Stimulated activated naive CD8-positive, alpha-beta T cell treated with anti-CD3 and anti-CD28 coated beads, Interleukin-15, Interleukin-2, amounts not matched to agents 100 ng/mL and 50 ng/mL, for 24 hours (primary cell): Measurements from ENCODE around the gene OR2H2.

Source experiments
- H3K27ac Mint-ChIP-seq: one replicate; pipeline ENCODE4 v1.8.0; 2021; ENCODE audit warnings: mild to moderate bottlenecking, mixed read lengths
- H3K27me3 Mint-ChIP-seq: one replicate; pipeline ENCODE4 v1.8.0; 2021; ENCODE audit warnings: mixed read lengths
- H3K36me3 Mint-ChIP-seq: one replicate; pipeline ENCODE4 v1.8.0; 2021; ENCODE audit warnings: low read depth, mixed read lengths
- H3K4me1 Mint-ChIP-seq: one replicate; pipeline ENCODE4 v1.8.0; 2021; ENCODE audit warnings: low read depth, mixed read lengths
- H3K4me3 Mint-ChIP-seq: one replicate; pipeline ENCODE4 v1.8.0; 2021; ENCODE audit warnings: mild to moderate bottlenecking, mixed read lengths
- H3K9me3 Mint-ChIP-seq: one replicate; pipeline ENCODE4 v1.8.0; 2021; ENCODE audit warnings: mixed read lengths

The OR2H2 gene

GRCh38 chr6:29608131-29608530 lies 23.2 kb downstream of the OR2H2 start:
- peaks cover 41% of the 10 kb centered on the region for H3K36me3 Mint-ChIP-seq
- H3K27ac Mint-ChIP-seq = no peak overlapping the region
- no peak overlapping the region for H3K4me3 Mint-ChIP-seq
- no peaks in the 10 kb centered on the region for H3K9me3 Mint-ChIP-seq
- no peaks in the 10 kb centered on the region for H3K4me1 Mint-ChIP-seq
- H3K27me3 Mint-ChIP-seq = no peaks in the 10 kb centered on the region

GRCh38 chr6:29610540-29610939 lies 25.6 kb downstream of the OR2H2 start:
- Mint-ChIP-seq H3K4me1 (no peaks in the 10 kb centered on the region), H3K4me3 (no peak overlapping the region), H3K27ac (no peak overlapping the region), H3K27me3 (no peaks in the 10 kb centered on the region), H3K9me3 (no peaks in the 10 kb centered on the region), H3K36me3 (peaks cover 48% of the 10 kb centered on the region)

DNA sequence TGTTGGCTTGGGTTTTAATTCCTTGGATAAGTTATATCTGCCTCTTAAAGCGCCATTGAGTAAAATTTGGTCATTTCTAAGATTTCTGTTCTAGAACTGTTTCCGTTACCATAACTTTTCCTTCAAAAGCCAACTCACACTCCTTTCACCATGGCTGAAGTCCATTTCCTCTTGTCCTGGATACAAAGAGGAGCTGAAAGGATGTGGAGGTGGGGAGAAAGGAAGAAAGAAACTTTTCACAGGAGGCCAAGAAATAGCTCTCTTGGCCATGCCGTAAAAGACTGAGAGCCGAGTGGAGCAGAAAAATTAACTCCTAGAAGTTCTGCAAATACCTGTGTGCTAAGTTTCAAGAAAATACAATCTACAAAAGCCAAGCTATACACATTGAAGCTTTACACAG lies 26.5 kb downstream of the OR2H2 start:
- H3K4me3 Mint-ChIP-seq = no peak overlapping the region
- H3K9me3 Mint-ChIP-seq = no peaks in the 10 kb centered on the region
- H3K4me1 Mint-ChIP-seq = no peaks in the 10 kb centered on the region
- H3K27ac Mint-ChIP-seq = no peak overlapping the region
- no peaks in the 10 kb centered on the region for H3K27me3 Mint-ChIP-seq
- peaks cover 43% of the 10 kb centered on the region for H3K36me3 Mint-ChIP-seq

- H3K4me3 Mint-ChIP-seq = no peak overlapping the region
- H3K9me3 Mint-ChIP-seq = no peaks in the 10 kb centered on the region
- no peak overlapping the region for H3K27ac Mint-ChIP-seq
- H3K4me1 Mint-ChIP-seq = no peaks in the 10 kb centered on the region
- no peaks in the 10 kb centered on the region for H3K27me3 Mint-ChIP-seq
- peaks cover 31% of the 10 kb centered on the region for H3K36me3 Mint-ChIP-seq
Measured at GRCh38 chr6:29617782-29618554, 33.0 kb downstream of the OR2H2 start.

GRCh38 chr6:29619578-29620160 lies 34.7 kb downstream of the OR2H2 start:
- Mint-ChIP-seq H3K9me3 (no peaks in the 10 kb centered on the region), H3K27ac (no peak overlapping the region), H3K4me3 (no peak overlapping the region)

DNA sequence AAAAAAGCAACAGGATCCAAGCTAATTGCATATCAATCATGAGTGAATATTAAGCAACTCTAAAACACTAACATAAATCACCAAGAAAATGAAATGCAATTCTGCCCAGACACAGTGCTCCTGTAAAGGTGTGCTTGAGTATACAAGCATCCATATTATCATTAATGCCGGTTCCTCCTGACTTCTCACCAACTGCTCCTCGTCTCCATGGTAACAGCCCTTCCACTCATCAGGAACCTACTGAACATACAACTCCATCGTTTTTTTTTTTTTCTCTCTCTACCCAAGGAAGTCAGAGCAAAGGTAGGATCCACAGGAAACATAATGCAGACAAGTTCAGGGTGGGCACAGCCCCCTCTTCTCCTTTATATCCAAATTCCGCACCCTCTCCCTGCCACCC lies 35.7 kb downstream of the OR2H2 start:
- no peak overlapping the region for H3K27ac Mint-ChIP-seq
- no peaks in the 10 kb centered on the region for H3K27me3 Mint-ChIP-seq
- no peaks in the 10 kb centered on the region for H3K4me1 Mint-ChIP-seq
- no peaks in the 10 kb centered on the region for H3K9me3 Mint-ChIP-seq
- peaks cover 14% of the 10 kb centered on the region for H3K36me3 Mint-ChIP-seq
- no peak overlapping the region for H3K4me3 Mint-ChIP-seq

More at GRCh38 chr6:29619578-29620160, 34.7 kb downstream of the OR2H2 start:
- Mint-ChIP-seq H3K4me1 (no peaks in the 10 kb centered on the region), H3K36me3 (peaks cover 16% of the 10 kb centered on the region), H3K27me3 (no peaks in the 10 kb centered on the region)

- Mint-ChIP-seq H3K4me1 (peaks cover 14% of the 10 kb centered on the region), H3K36me3 (peaks cover 13% of the 10 kb centered on the region), H3K4me3 (no peak overlapping the region), H3K27ac (no peak overlapping the region), H3K9me3 (no peaks in the 10 kb centered on the region), H3K27me3 (peaks cover 2% of the 10 kb centered on the region)
Measured at GRCh38 chr6:29624520-29624961, 39.6 kb downstream of the OR2H2 start.

- Mint-ChIP-seq H3K4me3 (no peak overlapping the region), H3K4me1 (peaks cover 23% of the 10 kb centered on the region), H3K9me3 (no peaks in the 10 kb centered on the region), H3K27ac (no peak overlapping the region), H3K36me3 (peaks cover 7% of the 10 kb centered on the region), H3K27me3 (peaks cover 3% of the 10 kb centered on the region)
Measured at GRCh38 chr6:29625337-29625930, 40.5 kb downstream of the OR2H2 start.

DNA sequence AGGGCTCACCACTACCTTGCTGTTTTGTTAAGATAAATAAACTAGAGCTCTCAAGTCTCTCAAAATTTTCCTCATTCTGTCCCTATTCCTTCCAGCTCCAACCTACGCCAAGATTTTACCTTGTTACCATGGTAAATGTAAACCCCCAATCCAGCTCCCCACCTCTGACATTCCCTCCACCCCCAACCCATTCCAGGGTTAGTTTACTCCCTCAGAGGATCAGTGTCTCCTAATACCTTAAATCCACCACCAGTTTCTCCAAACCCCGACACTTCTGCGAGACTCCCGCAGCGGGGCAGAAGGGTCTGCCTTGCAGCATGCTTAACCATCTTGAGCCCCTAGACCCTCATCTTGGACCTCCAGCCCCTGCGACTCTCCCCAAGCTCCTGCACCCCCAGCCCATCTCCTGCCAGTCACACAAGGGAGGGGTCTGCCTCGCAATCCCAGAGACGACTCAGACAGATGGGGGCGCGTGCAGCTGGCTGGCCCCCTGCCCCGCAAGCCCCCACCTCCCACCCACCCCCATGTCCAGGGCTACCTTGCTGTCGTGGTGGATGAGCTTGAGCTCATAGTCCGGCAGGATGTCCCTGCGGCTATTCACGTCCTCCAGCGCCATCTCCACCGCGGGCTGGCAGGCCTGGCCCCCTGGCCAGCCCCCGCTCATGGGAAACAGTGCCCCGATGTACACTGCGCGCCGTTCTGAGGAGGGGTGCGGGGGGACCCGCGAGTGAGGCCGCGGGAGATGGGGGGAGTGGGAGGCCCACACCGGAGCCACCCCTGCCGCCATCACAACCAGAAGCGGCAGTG lies 42.2 kb downstream of the OR2H2 start:
- Mint-ChIP-seq H3K4me1 (peaks cover 40% of the 10 kb centered on the region), H3K27ac (no peak overlapping the region), H3K4me3 (peak overlapping the region; percentile 6), H3K9me3 (no peaks in the 10 kb centered on the region), H3K36me3 (no peaks in the 10 kb centered on the region), H3K27me3 (peaks cover 13% of the 10 kb centered on the region)

GRCh38 chr6:29627755-29628418 lies 43.0 kb downstream of the OR2H2 start:
- Mint-ChIP-seq H3K4me1 (peaks cover 42% of the 10 kb centered on the region), H3K4me3 (peak overlapping the region; percentile 83), H3K36me3 (no peaks in the 10 kb centered on the region), H3K27me3 (peaks cover 13% of the 10 kb centered on the region), H3K27ac (peak overlapping the region; percentile 78), H3K9me3 (no peaks in the 10 kb centered on the region)

- Mint-ChIP-seq H3K36me3 (no peaks in the 10 kb centered on the region), H3K9me3 (no peaks in the 10 kb centered on the region), H3K4me1 (peaks cover 47% of the 10 kb centered on the region), H3K27ac (peak overlapping the region; percentile 78), H3K27me3 (peaks cover 13% of the 10 kb centered on the region), H3K4me3 (peak overlapping the region; percentile 83)
Measured at GRCh38 chr6:29628419-29629281, 43.7 kb downstream of the OR2H2 start.

DNA sequence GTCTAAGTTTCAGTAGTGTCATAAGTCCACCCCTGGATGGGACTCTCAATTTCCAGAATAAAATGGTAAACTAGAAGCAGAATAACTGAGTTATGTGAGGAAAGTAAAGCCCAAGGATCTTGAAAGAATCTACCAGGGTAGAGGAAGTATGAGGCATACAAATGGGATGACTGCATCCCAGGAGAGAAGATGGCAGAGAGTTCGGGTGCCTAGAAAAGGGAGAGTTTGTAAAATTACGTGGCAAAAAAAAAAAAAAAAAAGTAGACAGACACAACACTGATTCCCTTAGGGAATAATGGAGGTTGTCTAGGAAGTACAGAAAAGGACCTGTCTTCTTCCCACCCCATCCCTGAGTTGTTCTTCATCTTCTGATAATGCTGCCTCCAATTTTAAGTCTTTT lies 44.6 kb downstream of the OR2H2 start:
- H3K9me3 Mint-ChIP-seq = no peaks in the 10 kb centered on the region
- H3K27ac Mint-ChIP-seq = no peak overlapping the region
- no peaks in the 10 kb centered on the region for H3K36me3 Mint-ChIP-seq
- H3K27me3 Mint-ChIP-seq = peaks cover 13% of the 10 kb centered on the region
- H3K4me3 Mint-ChIP-seq = peak overlapping the region; percentile 83
- peaks cover 53% of the 10 kb centered on the region for H3K4me1 Mint-ChIP-seq

DNA sequence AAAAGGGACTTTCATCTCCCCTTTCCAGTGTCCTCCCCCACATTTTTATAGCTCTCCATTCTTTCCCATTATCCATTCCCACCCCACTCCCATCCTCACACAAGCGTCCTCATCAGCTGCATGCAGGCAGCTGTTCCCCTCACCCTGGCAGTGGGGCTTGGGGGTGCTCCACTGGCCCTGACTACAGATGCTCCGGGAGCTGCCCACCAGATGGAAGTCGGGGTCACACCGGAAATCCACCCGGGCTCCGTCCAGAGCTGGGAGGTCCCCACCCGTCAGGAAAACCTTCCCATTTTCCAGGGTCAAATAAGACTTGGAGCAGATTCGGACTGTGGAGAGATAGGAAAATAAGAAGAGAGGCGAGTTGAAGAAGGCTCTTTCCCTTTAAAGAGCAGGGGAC lies 45.4 kb downstream of the OR2H2 start:
- Mint-ChIP-seq H3K4me1 (peaks cover 55% of the 10 kb centered on the region), H3K27me3 (peaks cover 13% of the 10 kb centered on the region), H3K9me3 (no peaks in the 10 kb centered on the region), H3K27ac (no peak overlapping the region), H3K4me3 (peak overlapping the region; percentile 46), H3K36me3 (no peaks in the 10 kb centered on the region)
